ENCODE data around the gene THSD4.

DNA sequence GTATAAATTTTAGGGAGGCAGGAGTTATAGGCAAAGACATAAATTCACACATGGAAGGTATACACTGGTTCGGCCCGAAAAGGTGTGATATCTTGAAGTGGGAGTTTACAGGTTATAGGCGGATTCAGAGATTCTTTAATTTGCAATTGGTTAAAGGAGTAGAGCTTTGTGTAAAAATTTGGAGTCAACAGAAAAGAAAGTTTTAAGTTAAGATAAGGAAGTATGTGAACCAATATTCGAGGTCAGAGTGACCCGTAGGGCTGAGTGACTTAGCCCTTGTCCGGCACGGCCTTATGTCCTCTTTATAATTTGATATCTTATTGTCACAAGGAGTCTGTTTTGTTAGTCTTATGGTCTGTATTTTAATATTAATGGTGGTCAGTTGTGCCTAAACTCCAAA, 10.6 kb upstream of the THSD4 start:
- TF ChIP-seq CTCF (IDR thresholded peaks at IDR 0.05; ENCODE audit: low read depth, low read length) (no peak), EZH2phosphoT487 (IDR thresholded peaks at IDR 0.05; ENCODE audit: low read depth) (no peak)

Measured in OCI-LY3 (cell line).